HG02798 (cell line): ENCODE data around the gene GCSH.

Source experiments
- ATAC-seq: cut with Tn5 transposase; IDR thresholded peaks from one replicate; pipeline ENCODE4 v1.9.1; 2021; ENCODE audit warnings: mild to moderate bottlenecking; ENCODE audit not compliant: unreplicated experiment, poor library complexity

Gene GCSH

GRCh38 chr16:81106826-81107503 lies 10.8 kb upstream of the GCSH start:
- no peak for ATAC-seq

DNA sequence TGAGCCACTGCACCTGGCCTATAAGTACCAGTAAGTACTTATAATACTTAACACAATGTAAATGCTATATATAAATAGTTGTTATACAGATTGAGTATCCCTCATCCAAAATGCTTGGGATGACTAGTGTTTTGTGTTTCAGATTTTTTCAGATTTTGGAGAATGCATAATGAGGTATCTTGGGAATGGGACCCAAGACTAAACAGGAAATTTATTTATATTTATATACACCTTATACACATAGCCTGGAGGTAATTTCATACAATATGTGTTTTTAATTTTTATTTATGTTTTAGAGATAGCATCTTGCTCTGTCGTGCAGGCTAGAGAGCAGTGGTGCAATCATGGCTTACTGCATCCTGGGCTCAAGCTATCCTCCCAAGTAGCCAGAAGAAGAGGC lies 9.8 kb upstream of the GCSH start:
- no peak for ATAC-seq

DNA sequence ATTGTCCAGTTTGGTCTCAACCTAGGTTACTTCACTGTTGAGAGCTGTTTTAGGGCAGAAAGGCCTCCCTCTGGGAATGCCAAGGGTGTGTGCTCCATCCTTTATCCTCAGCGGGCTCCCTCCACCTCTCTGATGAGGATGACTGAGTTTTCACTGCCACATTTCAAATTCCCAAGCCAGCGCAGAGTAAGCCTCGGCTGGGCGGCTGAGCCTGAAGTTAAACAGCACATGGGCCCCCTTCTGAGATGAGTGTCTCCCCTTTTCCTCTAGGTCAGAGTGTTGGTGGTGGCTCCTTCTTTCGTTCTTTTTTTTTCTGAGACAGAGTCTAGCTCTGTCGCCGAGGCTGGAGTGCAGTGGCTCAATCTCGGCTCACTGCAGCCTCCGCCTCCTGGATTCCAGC lies 5.5 kb upstream of the GCSH start:
- no peak for ATAC-seq

DNA sequence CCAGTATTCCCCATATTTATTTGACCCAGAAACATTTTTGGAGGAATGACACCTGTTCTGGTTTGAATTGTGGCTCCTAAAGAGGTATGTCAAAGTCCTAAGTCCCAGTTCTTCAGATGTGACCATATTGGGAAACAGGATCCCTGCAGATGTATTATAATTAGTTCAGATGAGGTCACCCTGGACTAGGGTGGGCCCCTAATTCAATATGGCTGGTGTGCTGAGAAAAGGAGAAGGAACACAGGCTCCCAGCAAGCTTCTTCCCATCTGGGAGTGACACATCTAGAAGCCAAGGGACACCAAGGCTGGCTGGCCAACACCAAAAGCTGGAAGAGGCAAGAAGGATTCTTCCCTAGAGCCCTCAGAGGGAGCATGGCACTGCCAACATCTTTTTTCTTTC lies 3.8 kb upstream of the GCSH start:
- no peak for ATAC-seq

DNA sequence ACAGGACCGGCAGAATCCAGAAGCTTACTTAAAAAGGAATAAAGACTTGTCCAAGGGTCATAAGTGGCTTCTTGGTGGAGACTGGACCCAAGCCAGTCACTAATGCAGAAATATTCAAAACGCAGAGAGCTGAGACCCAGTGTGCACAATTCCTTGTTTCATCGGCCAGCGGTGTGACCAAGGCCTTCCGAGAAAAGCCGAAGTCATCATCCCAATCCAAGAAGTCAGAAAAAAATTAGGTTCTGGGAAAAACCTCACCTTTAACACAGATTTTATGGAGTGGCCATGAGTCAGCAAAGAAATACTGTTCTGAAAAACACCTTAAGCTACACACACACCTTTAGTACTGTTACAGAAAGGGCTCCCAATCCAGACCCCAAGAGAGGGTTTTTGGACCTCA lies 1.0 kb upstream of the GCSH start:
- ATAC-seq: no peak

DNA sequence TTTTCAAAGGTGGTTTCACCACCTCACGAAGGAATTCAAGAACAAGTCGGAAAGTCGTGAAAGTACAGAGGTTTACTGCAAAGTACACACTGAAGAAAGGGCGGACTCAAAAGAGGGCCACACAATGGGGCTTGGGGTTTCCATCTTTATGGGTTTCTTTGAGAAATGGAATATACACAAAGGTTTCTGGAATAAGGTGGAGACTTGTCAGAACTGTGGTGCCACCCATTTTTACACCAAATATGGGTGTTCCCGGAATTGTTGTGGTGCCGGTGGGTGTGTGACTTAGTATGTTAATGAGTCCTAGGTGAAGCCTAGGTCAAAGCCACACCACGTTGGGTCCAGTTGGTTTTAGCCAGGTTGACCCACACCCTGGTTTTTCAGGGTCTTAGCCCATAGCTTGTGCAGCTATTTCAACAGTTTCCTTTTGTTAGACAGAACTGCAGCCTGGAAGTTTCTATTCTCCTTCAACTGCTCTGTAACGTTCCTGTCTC lies 567 bp upstream of the GCSH start:
- ATAC-seq: no peak

DNA sequence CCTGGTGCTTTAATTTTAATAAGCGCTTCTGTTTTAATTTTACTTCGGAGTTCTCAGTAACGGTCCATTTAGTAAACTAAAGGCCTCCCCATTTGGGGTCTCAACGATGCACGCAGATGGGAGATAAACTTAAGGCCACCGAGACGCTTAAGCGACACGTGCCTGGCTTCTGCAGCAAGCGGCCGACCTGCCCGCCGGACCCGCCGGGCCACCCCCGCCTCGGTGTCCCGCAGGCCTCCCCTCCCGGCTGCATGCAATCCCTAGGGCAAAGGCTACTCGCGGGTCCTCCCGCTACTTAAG lies 592 bp downstream of the GCSH start:
- ATAC-seq: no peak

DNA sequence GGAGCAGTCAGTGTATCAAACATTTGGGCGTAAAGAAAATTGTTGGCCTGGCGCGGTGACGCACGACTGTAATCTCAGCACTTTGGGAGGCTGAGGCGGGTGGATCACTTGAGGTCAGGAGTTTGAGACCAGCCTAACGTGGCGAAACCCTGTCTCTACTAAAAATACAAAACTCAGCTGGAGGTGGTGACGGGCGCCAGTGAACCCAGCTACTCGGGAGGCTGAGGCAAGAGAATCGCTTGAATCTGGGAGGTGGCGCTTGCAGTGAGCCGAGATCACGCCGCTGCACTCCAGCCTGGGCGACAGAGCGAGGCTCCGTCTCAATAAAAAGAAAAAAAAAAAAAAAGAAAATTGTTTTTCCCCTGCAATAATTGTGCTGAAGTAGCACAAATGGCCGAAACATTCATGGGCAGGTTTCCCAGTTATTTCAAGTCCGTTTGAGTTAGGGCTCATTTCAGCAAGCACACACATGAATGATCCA lies 1.4 kb downstream of the GCSH start:
- no peak for ATAC-seq

DNA sequence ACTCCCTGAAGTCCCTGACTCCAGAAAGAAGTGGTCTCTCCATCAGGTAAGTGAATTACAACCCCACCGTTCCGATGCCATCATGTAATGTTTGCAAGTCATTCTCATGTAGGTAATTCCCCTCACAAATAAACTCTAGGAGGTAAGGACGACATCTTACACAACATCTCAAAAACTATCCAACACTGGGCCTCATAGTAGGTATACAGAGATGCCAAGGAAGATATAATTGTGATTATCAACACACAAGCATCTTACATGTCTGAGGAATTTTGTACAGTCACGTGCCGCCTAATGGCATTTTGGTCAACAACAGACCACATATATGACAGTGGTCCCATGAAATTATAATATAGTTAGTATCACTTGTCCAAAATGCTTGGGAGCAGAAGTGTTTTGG lies 7.4 kb downstream of the GCSH start:
- ATAC-seq: no peak

GRCh38 chr16:81081014-81081413 lies 15.2 kb downstream of the GCSH start:
- ATAC-seq: no peak

- no peak for ATAC-seq
Measured at GRCh38 chr16:81080233-81080632, 16.0 kb downstream of the GCSH start.

DNA sequence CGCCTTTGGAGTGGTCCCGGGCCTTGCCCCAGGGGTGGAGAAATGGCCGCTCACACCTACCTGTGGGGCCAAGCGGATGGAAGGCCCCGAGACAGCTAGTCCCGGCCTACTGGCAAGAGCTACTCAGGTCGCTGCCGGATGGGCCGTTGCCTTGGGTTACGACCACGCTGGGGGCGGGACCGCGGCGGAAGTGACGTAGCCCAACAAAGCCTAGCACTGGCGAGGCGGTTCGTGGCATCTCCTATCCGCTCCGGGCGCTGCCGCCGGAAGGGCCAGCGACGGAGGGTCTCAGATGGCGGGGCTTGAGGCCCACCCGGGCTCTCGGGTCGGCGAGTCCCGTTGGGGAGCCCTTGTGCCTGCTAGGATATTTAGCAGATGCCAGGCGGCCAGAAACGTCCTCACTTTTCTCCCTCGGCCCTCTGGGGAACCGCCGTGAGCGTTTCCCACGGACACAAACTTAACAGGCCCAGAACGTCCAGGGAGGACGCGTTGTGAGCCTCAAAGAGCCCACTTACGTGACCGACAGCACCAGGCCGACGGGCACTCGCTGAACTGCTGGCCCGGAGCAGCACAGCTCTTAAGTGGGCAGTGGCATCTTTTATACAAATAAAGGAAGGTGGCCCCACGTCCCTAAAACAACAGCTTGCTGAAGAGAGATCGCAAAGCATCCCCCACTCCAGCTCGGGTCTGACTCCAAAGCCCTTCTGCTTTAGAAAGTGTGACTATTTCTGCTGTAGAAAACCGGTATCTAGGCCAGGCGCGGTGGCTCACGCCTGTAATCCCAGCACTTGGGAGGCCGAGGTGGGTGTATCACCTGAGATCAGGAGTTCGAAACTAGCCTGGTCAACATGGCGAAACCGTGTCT lies 18.9 kb downstream of the GCSH start, which contains the start of gene C16orf46:
Gene C16orf46 (minus strand): TSS at position 163 of the 865 bp plus-strand sequence. CDS start 13,283 bp downstream, outside the sequence.
- ATAC-seq: peak; percentile 97

GRCh38 chr16:81076566-81077075 lies 19.6 kb downstream of the GCSH start:
- ATAC-seq: peak; percentile 87

DNA sequence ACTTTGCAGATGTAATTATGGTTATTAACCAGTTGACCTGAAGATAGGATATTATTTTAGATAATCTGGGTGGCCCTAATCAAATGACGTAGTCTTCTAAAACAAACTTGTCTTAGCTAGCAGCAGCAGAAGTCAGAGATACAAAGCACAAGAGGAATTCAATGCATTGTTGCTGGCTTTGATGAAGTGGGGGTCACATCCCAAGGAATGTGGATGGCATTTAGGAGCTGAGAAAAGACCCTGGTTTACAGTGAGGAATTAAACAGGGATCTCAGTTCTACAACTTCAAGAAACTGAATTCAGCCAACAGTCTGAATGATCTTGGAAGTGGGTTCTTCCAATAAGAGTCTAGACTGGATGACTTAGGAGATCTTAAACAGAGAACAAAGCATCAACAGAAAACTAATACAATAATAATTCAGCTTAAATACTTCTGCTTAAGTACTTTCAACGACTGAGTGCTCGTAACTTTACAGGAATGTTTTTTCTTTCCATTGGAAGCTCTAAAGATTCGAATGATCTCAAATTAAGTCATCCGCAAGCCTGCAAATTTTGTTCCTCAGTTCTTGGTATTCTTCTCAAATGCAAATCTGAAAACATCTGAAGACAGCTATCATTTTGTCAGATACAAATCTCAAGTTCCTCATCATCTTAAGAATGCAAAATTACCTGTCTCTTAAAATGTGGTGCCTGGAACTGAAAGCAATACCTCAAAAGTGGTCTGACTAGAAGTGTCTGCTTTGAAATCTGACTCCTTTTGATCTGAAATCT lies 22.4 kb downstream of the GCSH start:
- no peak for ATAC-seq

GRCh38 chr16:81071805-81072204 lies 24.4 kb downstream of the GCSH start:
- no peak for ATAC-seq

DNA sequence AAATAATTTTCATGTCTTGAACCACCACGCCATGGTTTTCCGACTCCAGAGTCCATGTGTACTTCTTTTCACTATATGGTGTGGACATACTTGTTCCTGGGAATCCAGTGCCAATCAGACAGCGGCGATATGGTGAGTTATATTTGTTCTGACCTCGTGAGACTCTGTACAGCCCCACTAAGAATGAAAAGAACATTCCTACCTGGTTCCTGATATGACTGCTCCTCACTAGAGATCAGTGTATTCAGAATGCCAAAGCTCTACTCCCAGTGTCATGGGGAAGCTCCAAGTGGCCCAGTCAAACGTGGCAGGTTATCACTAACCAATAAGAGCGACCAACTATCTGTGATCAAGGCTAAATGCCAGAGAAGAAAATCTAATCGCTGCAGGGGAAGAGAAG lies 25.2 kb downstream of the GCSH start:
- no peak for ATAC-seq

- no peak for ATAC-seq
Measured at GRCh38 chr16:81069063-81069462, 27.1 kb downstream of the GCSH start.

DNA sequence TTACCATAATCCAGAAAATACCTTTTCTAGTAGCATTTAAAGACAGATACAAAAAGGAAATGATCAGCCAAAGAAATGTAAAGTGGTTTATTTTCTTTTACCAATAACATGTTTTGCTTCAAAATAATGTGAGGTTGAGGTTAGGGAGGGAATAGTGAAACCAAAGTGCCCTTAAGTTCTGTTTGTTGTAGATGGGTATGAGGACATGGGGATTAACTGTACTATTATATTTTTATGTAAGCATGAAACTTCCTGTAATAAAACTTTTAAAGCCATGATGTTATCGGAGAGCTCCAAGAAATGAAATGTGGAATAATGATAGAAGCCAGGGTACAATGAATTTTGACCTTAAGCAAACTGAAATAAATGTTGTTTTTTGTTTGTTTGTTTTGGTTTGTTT lies 29.0 kb downstream of the GCSH start:
- no peak for ATAC-seq

GRCh38 chr16:81066681-81067080 lies 29.5 kb downstream of the GCSH start:
- no peak for ATAC-seq

- no peak for ATAC-seq
Measured at GRCh38 chr16:81061871-81062608, 34.2 kb downstream of the GCSH start.
